HG03139 (cell line): ENCODE data around the gene PRR16.

ENCODE experiments used
- ATAC-seq: cut with Tn5 transposase; IDR thresholded peaks from one replicate; pipeline ENCODE4 v1.9.1; 2021; ENCODE audit not compliant: unreplicated experiment

The PRR16 gene

GRCh38 chr5:120512791-120513650 is 48.9 kb downstream of the PRR16 start:
- no peak for ATAC-seq

- no peak for ATAC-seq
Observed at GRCh38 chr5:120516805-120517204, 52.7 kb downstream of the PRR16 start.

GRCh38 chr5:120517607-120518252 is 53.6 kb downstream of the PRR16 start:
- ATAC-seq = no peak

- ATAC-seq = no peak
Observed at GRCh38 chr5:120518581-120518980, 54.5 kb downstream of the PRR16 start.

- ATAC-seq = no peak
Observed at GRCh38 chr5:120527251-120527650, 63.2 kb downstream of the PRR16 start.

- no peak for ATAC-seq
Observed at GRCh38 chr5:120528609-120529008, 64.5 kb downstream of the PRR16 start.

- ATAC-seq = no peak
Observed at GRCh38 chr5:120529386-120529785, 65.3 kb downstream of the PRR16 start.

- no peak for ATAC-seq
Observed at GRCh38 chr5:120531215-120531614, 67.1 kb downstream of the PRR16 start.

GRCh38 chr5:120532835-120533234 is 68.7 kb downstream of the PRR16 start:
- no peak for ATAC-seq

- ATAC-seq = no peak
Observed at GRCh38 chr5:120533581-120533980, 69.5 kb downstream of the PRR16 start.

GRCh38 chr5:120535900-120536299 is 71.8 kb downstream of the PRR16 start:
- ATAC-seq = no peak

GRCh38 chr5:120538149-120538548 is 74.0 kb downstream of the PRR16 start:
- ATAC-seq = no peak

- no peak for ATAC-seq
Observed at GRCh38 chr5:120538644-120539043, 74.5 kb downstream of the PRR16 start.

- no peak for ATAC-seq
Observed at GRCh38 chr5:120539471-120539870, 75.4 kb downstream of the PRR16 start.

GRCh38 chr5:120540097-120540496 is 76.0 kb downstream of the PRR16 start:
- no peak for ATAC-seq

GRCh38 chr5:120544043-120544442 is 79.9 kb downstream of the PRR16 start:
- ATAC-seq = no peak

- no peak for ATAC-seq
Observed at GRCh38 chr5:120545007-120545406, 80.9 kb downstream of the PRR16 start.

- no peak for ATAC-seq
Observed at GRCh38 chr5:120545951-120546350, 81.9 kb downstream of the PRR16 start.

- no peak for ATAC-seq
Observed at GRCh38 chr5:120546922-120547321, 82.8 kb downstream of the PRR16 start.

GRCh38 chr5:120550358-120550757 is 86.3 kb downstream of the PRR16 start:
- ATAC-seq = no peak

- no peak for ATAC-seq
Observed at GRCh38 chr5:120552638-120553037, 88.5 kb downstream of the PRR16 start.

GRCh38 chr5:120555345-120555744 is 91.2 kb downstream of the PRR16 start:
- no peak for ATAC-seq
